Thyroid gland (tissue), 4 donors: Measurements from ENCODE around the gene ATR.

Experiments
- POLR2A ChIP-seq, 2 donors: fragments of 450-650 bp; IDR thresholded peaks; one replicate each; pipeline ENCODE4 v1.6.1; 2017; ENCODE audit warnings: antibody characterized with exemption in 2 of 2, mild to moderate bottlenecking in 2 of 2, moderate library complexity in 1 of 2
- TF ChIP-seq, protein P1 (sequence below), 6 experiments: fragments of 200-600 bp in 3 of 6; fragments of 450-650 bp in 3 of 6; sonication (generic) in 3 of 6; IDR thresholded peaks; one replicate each; pipeline ENCODE4 v1.5.1; 2016 to 2019; ENCODE audit warnings: antibody characterized with exemption in 6 of 6, mild to moderate bottlenecking in 2 of 6, inconsistent platforms in 1 of 6, moderate library complexity in 1 of 6

DNA sequence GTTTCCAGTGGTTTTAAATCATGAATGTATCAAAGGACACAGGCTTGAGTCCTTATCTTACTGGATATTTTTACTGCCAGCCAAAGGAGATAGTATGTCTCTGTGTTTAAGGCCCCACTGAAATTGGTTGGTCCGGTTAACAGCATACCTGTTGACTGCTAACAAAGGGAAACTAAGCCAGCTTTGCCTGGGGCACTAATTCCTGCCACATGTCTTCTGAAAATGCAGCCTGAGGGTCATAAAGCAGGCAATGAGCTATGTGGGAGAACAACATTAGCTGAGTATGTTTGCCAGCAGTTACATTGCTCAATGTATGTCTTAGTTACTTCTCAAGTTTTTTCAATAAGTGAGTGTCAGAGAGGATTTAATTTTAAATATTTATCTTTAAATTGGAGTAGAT, 30.1 kb upstream of the ATR start:
- TF ChIP-seq POLR2A (IDR thresholded peaks at IDR 0.05): no peak
- TF ChIP-seq, protein P1, sequence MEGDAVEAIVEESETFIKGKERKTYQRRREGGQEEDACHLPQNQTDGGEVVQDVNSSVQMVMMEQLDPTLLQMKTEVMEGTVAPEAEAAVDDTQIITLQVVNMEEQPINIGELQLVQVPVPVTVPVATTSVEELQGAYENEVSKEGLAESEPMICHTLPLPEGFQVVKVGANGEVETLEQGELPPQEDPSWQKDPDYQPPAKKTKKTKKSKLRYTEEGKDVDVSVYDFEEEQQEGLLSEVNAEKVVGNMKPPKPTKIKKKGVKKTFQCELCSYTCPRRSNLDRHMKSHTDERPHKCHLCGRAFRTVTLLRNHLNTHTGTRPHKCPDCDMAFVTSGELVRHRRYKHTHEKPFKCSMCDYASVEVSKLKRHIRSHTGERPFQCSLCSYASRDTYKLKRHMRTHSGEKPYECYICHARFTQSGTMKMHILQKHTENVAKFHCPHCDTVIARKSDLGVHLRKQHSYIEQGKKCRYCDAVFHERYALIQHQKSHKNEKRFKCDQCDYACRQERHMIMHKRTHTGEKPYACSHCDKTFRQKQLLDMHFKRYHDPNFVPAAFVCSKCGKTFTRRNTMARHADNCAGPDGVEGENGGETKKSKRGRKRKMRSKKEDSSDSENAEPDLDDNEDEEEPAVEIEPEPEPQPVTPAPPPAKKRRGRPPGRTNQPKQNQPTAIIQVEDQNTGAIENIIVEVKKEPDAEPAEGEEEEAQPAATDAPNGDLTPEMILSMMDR (IDR thresholded peaks at IDR 0.05): no peak
